ENCODE data around the gene CAMK2N2. TPM values are rescaled to one million over a fixed set of nuclear protein-coding genes. Genes with fewer than 3 reads are reported as not detected.
A peak's percentile ranks its signal among the peaks of the same experiment; 100 is the strongest.

CAMK2N2 gene
- total RNA-seq, 1 experiment from 2014 or later = 0.66 TPM

DNA sequence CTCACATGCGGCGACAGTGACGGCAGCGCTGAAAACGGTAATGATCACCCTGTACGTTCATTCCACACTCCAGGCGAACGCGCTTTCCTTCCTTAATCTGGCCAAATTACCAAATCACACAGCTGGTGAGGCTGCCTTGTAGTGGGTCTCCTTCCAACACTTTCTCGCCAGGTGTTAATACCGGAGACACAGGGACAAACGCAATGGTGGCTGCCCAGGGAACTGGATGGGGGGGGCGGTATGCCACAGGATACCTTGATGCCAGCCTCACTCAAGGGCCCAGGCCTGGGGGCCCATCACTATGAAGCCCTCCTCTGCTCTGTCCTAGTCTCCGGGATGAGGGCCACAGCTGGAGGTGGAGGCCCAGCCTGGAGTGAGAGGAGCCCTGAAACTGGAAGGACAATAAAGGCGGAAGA is 1.4 kb upstream of the CAMK2N2 start:
- no peaks in the 10 kb centered on the region for H3K9me3 ChIP-seq
- H3K4me1 ChIP-seq = peaks cover 9% of the 10 kb centered on the region; the same call in 1 of the 2 replicates
- peaks cover 8% of the 10 kb centered on the region for H3K4me1 Mint-ChIP-seq (ENCODE audit: low read depth, unreplicated experiment)
- no TSS peak for BruUV-seq (replicated peaks)
- H3K36me3 Mint-ChIP-seq (ENCODE audit: insufficient read depth, unreplicated experiment) = peaks cover 23% of the 10 kb centered on the region
- peaks cover 18% of the 10 kb centered on the region for H3K27me3 Mint-ChIP-seq (ENCODE audit: insufficient read depth, unreplicated experiment)
- DNase-seq = no peak
- POLR2A ChIA-PET = no interaction called here
- peak overlapping the region; percentile 50 for H3K4me3 ChIP-seq (ENCODE audit: low read depth, low read length)
- no peaks in the 10 kb centered on the region for H3K9me3 Mint-ChIP-seq (ENCODE audit: unreplicated experiment)
- H3K27me3 ChIP-seq (replicated peaks; ENCODE audit: control insufficient read depth, insufficient read depth, low read length) = peaks cover 4% of the 10 kb centered on the region
- intact Hi-C loops (cut with micrococcal nuclease; ENCODE audit: unreplicated experiment) = loop anchor here (1.0 kb wide), 1 partner anchor 12 kb away; no protein-coding TSS in a partner anchor
- TF ChIP-seq, protein P1, sequence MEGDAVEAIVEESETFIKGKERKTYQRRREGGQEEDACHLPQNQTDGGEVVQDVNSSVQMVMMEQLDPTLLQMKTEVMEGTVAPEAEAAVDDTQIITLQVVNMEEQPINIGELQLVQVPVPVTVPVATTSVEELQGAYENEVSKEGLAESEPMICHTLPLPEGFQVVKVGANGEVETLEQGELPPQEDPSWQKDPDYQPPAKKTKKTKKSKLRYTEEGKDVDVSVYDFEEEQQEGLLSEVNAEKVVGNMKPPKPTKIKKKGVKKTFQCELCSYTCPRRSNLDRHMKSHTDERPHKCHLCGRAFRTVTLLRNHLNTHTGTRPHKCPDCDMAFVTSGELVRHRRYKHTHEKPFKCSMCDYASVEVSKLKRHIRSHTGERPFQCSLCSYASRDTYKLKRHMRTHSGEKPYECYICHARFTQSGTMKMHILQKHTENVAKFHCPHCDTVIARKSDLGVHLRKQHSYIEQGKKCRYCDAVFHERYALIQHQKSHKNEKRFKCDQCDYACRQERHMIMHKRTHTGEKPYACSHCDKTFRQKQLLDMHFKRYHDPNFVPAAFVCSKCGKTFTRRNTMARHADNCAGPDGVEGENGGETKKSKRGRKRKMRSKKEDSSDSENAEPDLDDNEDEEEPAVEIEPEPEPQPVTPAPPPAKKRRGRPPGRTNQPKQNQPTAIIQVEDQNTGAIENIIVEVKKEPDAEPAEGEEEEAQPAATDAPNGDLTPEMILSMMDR (IDR thresholded peaks at IDR 0.05; ENCODE audit: insufficient read depth in 1 of 2, low read depth in 1 of 2, low read length in 1 of 2, severe bottlenecking in 1 of 2, unreplicated experiment in 1 of 2) = no peak
- no peaks in the 10 kb centered on the region for H3K36me3 ChIP-seq (ENCODE audit: control insufficient read depth, insufficient read depth, low read length)
- H3K27ac Mint-ChIP-seq (ENCODE audit: unreplicated experiment) = no peak overlapping the region
- CTCF ChIA-PET = no interaction called here
- H3K4me3 Mint-ChIP-seq (ENCODE audit: unreplicated experiment) = peak overlapping the region; percentile 83

DNA sequence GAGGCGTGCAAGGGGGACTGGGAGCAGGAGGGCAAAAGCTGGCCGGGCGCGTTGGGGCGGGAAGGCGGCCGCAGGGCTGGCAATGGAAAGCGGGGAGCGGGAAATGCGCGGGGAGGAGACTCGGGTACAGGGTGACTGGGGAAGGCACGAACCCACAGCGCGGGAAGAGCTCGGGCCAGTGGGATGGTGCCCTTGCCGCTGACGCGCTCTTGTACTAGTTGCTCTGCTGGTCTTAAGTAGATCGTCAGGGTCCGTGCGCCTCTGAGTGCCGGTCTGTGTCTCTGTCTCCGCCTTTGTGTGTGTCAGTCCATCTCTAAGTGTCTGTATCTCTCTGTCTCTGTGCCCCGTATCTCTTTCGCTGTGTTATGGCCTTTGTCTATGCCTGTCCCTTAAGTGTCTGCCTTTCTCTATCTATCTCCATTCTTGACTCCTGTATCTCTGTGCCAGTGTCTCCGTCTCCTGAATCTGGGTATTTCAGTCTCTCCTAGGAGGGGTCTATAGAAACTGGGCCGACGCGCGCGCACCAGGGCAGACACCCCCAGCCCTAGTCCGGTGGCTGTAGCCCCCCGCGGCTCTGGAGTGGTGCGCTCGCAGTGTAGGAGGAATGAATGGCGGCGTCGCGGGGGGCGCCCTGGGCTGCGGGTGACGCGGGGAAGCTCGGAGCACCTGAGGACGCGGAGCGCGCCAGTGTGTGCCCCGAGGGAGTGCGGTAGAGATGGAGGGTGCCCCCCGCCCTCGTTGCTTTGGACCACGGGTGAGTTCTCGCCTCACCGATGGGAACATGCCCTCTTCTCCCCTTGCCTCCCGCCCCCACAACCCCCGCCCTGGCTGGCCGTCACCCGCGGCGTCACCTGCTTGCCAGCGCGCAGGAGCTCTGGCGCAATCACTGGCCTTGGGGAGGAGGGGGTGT is 756 bp upstream of the CAMK2N2 start:
- peaks cover 23% of the 10 kb centered on the region for H3K36me3 Mint-ChIP-seq (ENCODE audit: insufficient read depth, unreplicated experiment)
- peak overlapping the region; percentile 83 for H3K4me3 Mint-ChIP-seq (ENCODE audit: unreplicated experiment)
- peaks cover 18% of the 10 kb centered on the region for H3K27me3 Mint-ChIP-seq (ENCODE audit: insufficient read depth, unreplicated experiment)
- H3K27ac Mint-ChIP-seq (ENCODE audit: unreplicated experiment) = no peak overlapping the region
- DNase-seq = peak; percentile 46 to 47
- ChIA-PET CTCF (no interaction called here), POLR2A (no interaction called here)
- TF ChIP-seq, protein P1 (IDR thresholded peaks at IDR 0.05; ENCODE audit: insufficient read depth in 1 of 2, low read depth in 1 of 2, low read length in 1 of 2, severe bottlenecking in 1 of 2, unreplicated experiment in 1 of 2) = no peak
- Histone ChIP-seq H3K9me3 (no peaks in the 10 kb centered on the region), H3K4me1 (peaks cover 9% of the 10 kb centered on the region; the same call in 1 of the 2 replicates), H3K4me3 (ENCODE audit: low read depth, low read length) (peak overlapping the region; percentile 50), H3K27me3 (replicated peaks; ENCODE audit: control insufficient read depth, insufficient read depth, low read length) (peaks cover 4% of the 10 kb centered on the region), H3K36me3 (ENCODE audit: control insufficient read depth, insufficient read depth, low read length) (no peaks in the 10 kb centered on the region)
- no TSS peak for BruUV-seq (replicated peaks)
- peaks cover 8% of the 10 kb centered on the region for H3K4me1 Mint-ChIP-seq (ENCODE audit: low read depth, unreplicated experiment)
- H3K9me3 Mint-ChIP-seq (ENCODE audit: unreplicated experiment) = no peaks in the 10 kb centered on the region
- intact Hi-C loops (cut with micrococcal nuclease; ENCODE audit: unreplicated experiment) = loop anchor here (1.0 kb wide), 1 partner anchor 12 kb away; no protein-coding TSS in a partner anchor

DNA sequence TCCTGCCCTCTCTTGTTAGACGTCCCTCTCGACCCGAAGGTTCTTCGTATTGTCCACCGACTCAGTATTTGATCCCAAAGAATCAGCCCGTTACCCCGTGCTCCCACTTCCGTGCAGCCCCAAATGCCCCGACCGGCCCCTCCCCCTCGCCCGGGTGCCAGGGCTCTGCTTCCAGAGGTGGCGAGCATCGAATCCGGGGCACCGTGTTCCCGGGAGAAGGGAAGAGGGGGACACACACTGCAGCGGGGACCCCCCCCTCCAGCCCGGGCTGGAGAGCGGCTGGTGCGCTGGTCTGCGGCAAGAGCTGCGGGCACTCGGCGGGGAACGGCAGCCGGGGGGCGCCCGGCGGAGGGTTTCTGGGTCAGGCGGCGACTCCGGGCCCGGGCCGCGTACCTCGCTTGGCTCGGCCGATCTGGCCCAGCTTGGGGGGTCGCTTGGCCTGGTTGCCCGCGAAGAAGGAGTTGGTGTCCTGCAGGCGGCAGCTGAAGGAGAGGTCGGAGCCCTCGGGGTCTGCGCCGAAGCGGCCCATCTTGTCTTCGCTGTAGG is 556 bp downstream of the CAMK2N2 start:
- TF ChIP-seq, protein P1 (IDR thresholded peaks at IDR 0.05; ENCODE audit: insufficient read depth in 1 of 2, low read depth in 1 of 2, low read length in 1 of 2, severe bottlenecking in 1 of 2, unreplicated experiment in 1 of 2) = no peak
- no TSS peak for BruUV-seq (replicated peaks)
- Histone ChIP-seq H3K9me3 (no peaks in the 10 kb centered on the region), H3K27me3 (replicated peaks; ENCODE audit: control insufficient read depth, insufficient read depth, low read length) (peaks cover 4% of the 10 kb centered on the region), H3K4me3 (ENCODE audit: low read depth, low read length) (peak overlapping the region; percentile 50), H3K4me1 (peaks cover 9% of the 10 kb centered on the region; the same call in 1 of the 2 replicates), H3K36me3 (ENCODE audit: control insufficient read depth, insufficient read depth, low read length) (no peaks in the 10 kb centered on the region)
- intact Hi-C loops (cut with micrococcal nuclease; ENCODE audit: unreplicated experiment) = no loop called here
- ChIA-PET CTCF (interaction anchor here (0.6 kb wide), 1 partner anchor 206 kb away, joined by 4 read pairs; no protein-coding TSS in a partner anchor), POLR2A (interaction anchor here (0.6 kb wide), 1 partner anchor 147 kb away, joined by 9 read pairs; no protein-coding TSS in a partner anchor)
- Mint-ChIP-seq H3K27me3 (ENCODE audit: insufficient read depth, unreplicated experiment) (peaks cover 18% of the 10 kb centered on the region), H3K27ac (ENCODE audit: unreplicated experiment) (no peak overlapping the region), H3K4me3 (ENCODE audit: unreplicated experiment) (peak overlapping the region; percentile 83), H3K36me3 (ENCODE audit: insufficient read depth, unreplicated experiment) (peaks cover 23% of the 10 kb centered on the region), H3K4me1 (ENCODE audit: low read depth, unreplicated experiment) (peaks cover 8% of the 10 kb centered on the region), H3K9me3 (ENCODE audit: unreplicated experiment) (no peaks in the 10 kb centered on the region)
- no peak for DNase-seq

All from Caco-2 (cell line).